GM21528 (cell line): ENCODE results near the gene TMCC1.
"Not testable (repeated sequence)": the region's sequence is repeated elsewhere in the genome, so short reads cannot be mapped to it uniquely, and the experiment has no call there.

Source experiments
- ATAC-seq: cut with Tn5 transposase; IDR thresholded peaks from one replicate; pipeline ENCODE4 v1.9.1; 2021; ENCODE audit warnings: mild to moderate bottlenecking, moderate library complexity; ENCODE audit not compliant: unreplicated experiment, low FRiP score

TMCC1 gene

GRCh38 chr3:129657261-129658046, 236.1 kb downstream of the TMCC1 start:
- ATAC-seq: no peak

GRCh38 chr3:129656659-129657247, 236.8 kb downstream of the TMCC1 start:
- no peak for ATAC-seq

- ATAC-seq: no peak
Measured at GRCh38 chr3:129655291-129655700, 238.2 kb downstream of the TMCC1 start.

- no peak for ATAC-seq
Measured at GRCh38 chr3:129654131-129654530, 239.4 kb downstream of the TMCC1 start.

- no peak for ATAC-seq
Measured at GRCh38 chr3:129653019-129653418, 240.5 kb downstream of the TMCC1 start.

- no peak for ATAC-seq
Measured at GRCh38 chr3:129651435-129652202, 241.9 kb downstream of the TMCC1 start.

- ATAC-seq: no peak
Measured at GRCh38 chr3:129650256-129650872, 243.1 kb downstream of the TMCC1 start.

- ATAC-seq: no peak
Measured at GRCh38 chr3:129648391-129648790, 245.1 kb downstream of the TMCC1 start.

- ATAC-seq: no peak
Measured at GRCh38 chr3:129645286-129645685, 248.2 kb downstream of the TMCC1 start.

GRCh38 chr3:129644836-129645235, 248.7 kb downstream of the TMCC1 start:
- ATAC-seq: no peak

- ATAC-seq: not testable (repeated sequence)
Measured at GRCh38 chr3:129641567-129642260, 251.8 kb downstream of the TMCC1 start.

- ATAC-seq: not testable (repeated sequence)
Measured at GRCh38 chr3:129640985-129641384, 252.5 kb downstream of the TMCC1 start.

GRCh38 chr3:129638481-129638880, 255.0 kb downstream of the TMCC1 start:
- ATAC-seq: no peak

GRCh38 chr3:129636082-129636481, 257.4 kb downstream of the TMCC1 start:
- ATAC-seq: no peak

- ATAC-seq: no peak
Measured at GRCh38 chr3:129635656-129636055, 257.9 kb downstream of the TMCC1 start.

- ATAC-seq: no peak
Measured at GRCh38 chr3:129633751-129634481, 259.6 kb downstream of the TMCC1 start.

GRCh38 chr3:129632977-129633376, 260.5 kb downstream of the TMCC1 start:
- ATAC-seq: no peak

GRCh38 chr3:129632556-129632955, 261.0 kb downstream of the TMCC1 start:
- ATAC-seq: no peak

GRCh38 chr3:129632056-129632455, 261.5 kb downstream of the TMCC1 start:
- no peak for ATAC-seq

GRCh38 chr3:129629011-129629410, 264.5 kb downstream of the TMCC1 start:
- no peak for ATAC-seq
